ENCODE data around the gene ZNF385C. TPM values are rescaled to one million over a fixed set of nuclear protein-coding genes. Genes with fewer than 3 reads are reported as not detected.

Gene ZNF385C
- total RNA-seq, 2 experiments from 2014 or later, result 0.67 to 0.85 TPM

DNA sequence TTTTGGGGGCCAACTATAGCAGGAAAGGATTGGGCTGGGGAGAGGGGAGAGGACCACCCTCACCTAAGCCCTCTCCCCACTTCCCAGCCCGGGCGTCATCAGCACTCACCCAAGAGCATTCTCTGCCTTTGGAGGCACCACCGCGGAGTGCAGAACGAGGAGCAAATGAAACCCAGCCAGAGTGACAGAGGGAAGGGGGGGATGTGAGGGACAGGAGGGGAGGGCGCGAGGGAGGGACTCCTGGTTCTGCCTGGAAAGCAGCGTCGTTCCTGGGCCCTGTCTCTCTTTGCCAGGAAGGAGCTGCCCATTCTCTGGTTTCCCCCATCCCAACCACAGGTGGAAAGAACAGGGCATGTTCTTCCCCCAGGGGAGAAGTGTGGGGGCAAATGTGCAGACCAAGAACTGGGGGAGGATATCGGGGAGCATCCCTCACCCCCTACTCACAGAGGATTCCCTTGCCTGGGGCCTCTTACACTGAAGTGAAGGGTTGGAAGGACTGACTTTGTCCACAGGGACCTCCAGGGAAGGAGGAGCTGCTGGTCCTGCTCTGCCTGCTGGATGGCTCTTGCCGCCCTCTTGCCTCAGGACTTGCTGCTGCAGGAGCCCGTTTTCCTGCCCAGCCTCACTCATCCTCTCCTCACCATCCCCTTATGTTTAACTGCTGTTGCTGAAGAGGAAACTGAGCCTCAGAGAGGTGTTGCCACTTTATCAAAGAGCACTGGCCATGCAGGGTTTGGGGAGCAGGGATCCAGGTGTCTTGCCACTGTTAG is 44.4 kb downstream of the ZNF385C start:
- Histone ChIP-seq H4K20me1 (ENCODE audit: insufficient read depth, low read length) (no peaks in the 10 kb centered on the region), H2AFZ (ENCODE audit: low read length) (no peak overlapping the region), H3K4me1 (ENCODE audit: insufficient read depth, low read length, poor library complexity, severe bottlenecking) (no peaks in the 10 kb centered on the region), H3K36me3 (ENCODE audit: insufficient read depth, low read length) (no peaks in the 10 kb centered on the region), H3K9me2 (ENCODE audit: insufficient read depth, low read length) (no peaks in the 10 kb centered on the region), H3K79me2 (ENCODE audit: insufficient read depth, low read depth, low read length) (no peaks in the 10 kb centered on the region), H3K4me3 (ENCODE audit: low read depth, low read length, poor library complexity, severe bottlenecking) (no peak overlapping the region), H3K4me2 (ENCODE audit: low read length) (no peak overlapping the region), H3K27ac (ENCODE audit: low read depth, low read length, poor library complexity, severe bottlenecking) (no peak overlapping the region), H3K9me3 (ENCODE audit: low read length) (0 out of 2 replicates have a peak, but pooled peaks cover 8% of the 10 kb centered on the region)
- ChIA-PET POLR2A (no interaction called here), CTCF (ENCODE audit: unreplicated experiment) (no interaction called here)
- no TSS peak for BruUV-seq (replicated peaks)
- intact Hi-C loops (cut with micrococcal nuclease; ENCODE audit: unreplicated experiment), result no loop called here
- TF ChIP-seq, protein P1, sequence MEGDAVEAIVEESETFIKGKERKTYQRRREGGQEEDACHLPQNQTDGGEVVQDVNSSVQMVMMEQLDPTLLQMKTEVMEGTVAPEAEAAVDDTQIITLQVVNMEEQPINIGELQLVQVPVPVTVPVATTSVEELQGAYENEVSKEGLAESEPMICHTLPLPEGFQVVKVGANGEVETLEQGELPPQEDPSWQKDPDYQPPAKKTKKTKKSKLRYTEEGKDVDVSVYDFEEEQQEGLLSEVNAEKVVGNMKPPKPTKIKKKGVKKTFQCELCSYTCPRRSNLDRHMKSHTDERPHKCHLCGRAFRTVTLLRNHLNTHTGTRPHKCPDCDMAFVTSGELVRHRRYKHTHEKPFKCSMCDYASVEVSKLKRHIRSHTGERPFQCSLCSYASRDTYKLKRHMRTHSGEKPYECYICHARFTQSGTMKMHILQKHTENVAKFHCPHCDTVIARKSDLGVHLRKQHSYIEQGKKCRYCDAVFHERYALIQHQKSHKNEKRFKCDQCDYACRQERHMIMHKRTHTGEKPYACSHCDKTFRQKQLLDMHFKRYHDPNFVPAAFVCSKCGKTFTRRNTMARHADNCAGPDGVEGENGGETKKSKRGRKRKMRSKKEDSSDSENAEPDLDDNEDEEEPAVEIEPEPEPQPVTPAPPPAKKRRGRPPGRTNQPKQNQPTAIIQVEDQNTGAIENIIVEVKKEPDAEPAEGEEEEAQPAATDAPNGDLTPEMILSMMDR (conservative IDR thresholded peaks at IDR 0.05; ENCODE audit: low read length), result no peak
- TF ChIP-seq EZH2phosphoT487 (IDR thresholded peaks at IDR 0.05; ENCODE audit: borderline replicate concordance, low read depth, low read length), result no peak
- no peak for DNase-seq (ENCODE audit: low spot score)

GRCh38 chr17:42052346-42052877 is 45.9 kb downstream of the ZNF385C start:
- no peak for DNase-seq (ENCODE audit: low spot score)
- Histone ChIP-seq H3K9me2 (ENCODE audit: insufficient read depth, low read length) (no peaks in the 10 kb centered on the region), H3K4me1 (ENCODE audit: insufficient read depth, low read length, poor library complexity, severe bottlenecking) (no peaks in the 10 kb centered on the region), H3K36me3 (ENCODE audit: insufficient read depth, low read length) (no peaks in the 10 kb centered on the region), H3K4me2 (ENCODE audit: low read length) (no peak overlapping the region), H4K20me1 (ENCODE audit: insufficient read depth, low read length) (no peaks in the 10 kb centered on the region), H2AFZ (ENCODE audit: low read length) (no peak overlapping the region), H3K27ac (ENCODE audit: low read depth, low read length, poor library complexity, severe bottlenecking) (no peak overlapping the region), H3K9me3 (ENCODE audit: low read length) (0 out of 2 replicates have a peak, but pooled peaks cover 8% of the 10 kb centered on the region), H3K79me2 (ENCODE audit: insufficient read depth, low read depth, low read length) (no peaks in the 10 kb centered on the region), H3K4me3 (ENCODE audit: low read depth, low read length, poor library complexity, severe bottlenecking) (no peak overlapping the region)
- no TSS peak for BruUV-seq (replicated peaks)
- POLR2A ChIA-PET, result no interaction called here
- TF ChIP-seq, protein P1 (conservative IDR thresholded peaks at IDR 0.05; ENCODE audit: low read length), result no peak
- no peak for TF ChIP-seq EZH2phosphoT487 (IDR thresholded peaks at IDR 0.05; ENCODE audit: borderline replicate concordance, low read depth, low read length)
- CTCF ChIA-PET (ENCODE audit: unreplicated experiment), result no interaction called here
- intact Hi-C loops (cut with micrococcal nuclease; ENCODE audit: unreplicated experiment), result no loop called here

GRCh38 chr17:42051645-42052044 is 46.6 kb downstream of the ZNF385C start:
- H3K36me3 ChIP-seq (ENCODE audit: insufficient read depth, low read length), result no peaks in the 10 kb centered on the region
- H3K27ac ChIP-seq (ENCODE audit: low read depth, low read length, poor library complexity, severe bottlenecking), result no peak overlapping the region
- TF ChIP-seq EZH2phosphoT487 (IDR thresholded peaks at IDR 0.05; ENCODE audit: borderline replicate concordance, low read depth, low read length), result no peak
- TF ChIP-seq, protein P1 (conservative IDR thresholded peaks at IDR 0.05; ENCODE audit: low read length), result no peak
- ChIA-PET POLR2A (no interaction called here), CTCF (ENCODE audit: unreplicated experiment) (no interaction called here)
- intact Hi-C loops (cut with micrococcal nuclease; ENCODE audit: unreplicated experiment), result no loop called here
- H3K79me2 ChIP-seq (ENCODE audit: insufficient read depth, low read depth, low read length), result no peaks in the 10 kb centered on the region
- no peak overlapping the region for H2AFZ ChIP-seq (ENCODE audit: low read length)
- no peaks in the 10 kb centered on the region for H4K20me1 ChIP-seq (ENCODE audit: insufficient read depth, low read length)
- no peak for DNase-seq (ENCODE audit: low spot score)
- no peak overlapping the region for H3K4me3 ChIP-seq (ENCODE audit: low read depth, low read length, poor library complexity, severe bottlenecking)
- no peaks in the 10 kb centered on the region for H3K9me2 ChIP-seq (ENCODE audit: insufficient read depth, low read length)
- BruUV-seq (replicated peaks), result no TSS peak
- H3K4me2 ChIP-seq (ENCODE audit: low read length), result no peak overlapping the region
- 0 out of 2 replicates have a peak, but pooled peaks cover 8% of the 10 kb centered on the region for H3K9me3 ChIP-seq (ENCODE audit: low read length)
- H3K4me1 ChIP-seq (ENCODE audit: insufficient read depth, low read length, poor library complexity, severe bottlenecking), result no peaks in the 10 kb centered on the region

Measured in OCI-LY7 (cell line).